Fibroblast of mammary gland (primary cell): ENCODE data around the gene KIF5B.
"Not testable (repeated sequence)": the region's sequence is repeated elsewhere in the genome, so short reads cannot be mapped to it uniquely, and the experiment has no call there.

Source experiments
- DNase-seq: peaks from one replicate; pipeline ENCODE4 v3.0.0-alpha.2; 2010; ENCODE audit warnings: low read depth
- H3K4me3 ChIP-seq: 2 replicates; pipeline ENCODE4 v1.5.1; 2011; ENCODE audit warnings: low read depth, mild to moderate bottlenecking, low read length, moderate library complexity; ENCODE audit not compliant: control insufficient read depth
- CTCF ChIP-seq: conservative IDR thresholded peaks from 2 replicates; pipeline ENCODE4 v1.5.1; 2011; ENCODE audit warnings: low read depth, low read length, inconsistent platforms; ENCODE audit not compliant: control insufficient read depth, insufficient read depth

The KIF5B gene

GRCh38 chr10:32073128-32073527, 16.9 kb upstream of the KIF5B start:
- no peak overlapping the region for H3K4me3 ChIP-seq
- DNase-seq: no peak
- no peak for TF ChIP-seq CTCF

GRCh38 chr10:32072025-32072800, 16.0 kb upstream of the KIF5B start:
- no peak for TF ChIP-seq CTCF
- no peak for DNase-seq
- H3K4me3 ChIP-seq: no peak overlapping the region

GRCh38 chr10:32070645-32071044, 14.4 kb upstream of the KIF5B start:
- H3K4me3 ChIP-seq: no peak overlapping the region
- no peak for TF ChIP-seq CTCF
- no peak for DNase-seq

GRCh38 chr10:32068569-32068968, 12.3 kb upstream of the KIF5B start:
- H3K4me3 ChIP-seq: no peak overlapping the region
- no peak for DNase-seq

GRCh38 chr10:32067931-32068330, 11.7 kb upstream of the KIF5B start:
- DNase-seq, H3K4me3 ChIP-seq: not testable (repeated sequence)

More at GRCh38 chr10:32068569-32068968, 12.3 kb upstream of the KIF5B start:
- no peak for TF ChIP-seq CTCF

GRCh38 chr10:32065856-32066255, 9.6 kb upstream of the KIF5B start:
- TF ChIP-seq CTCF: no peak
- DNase-seq: peak; percentile 84
- H3K4me3 ChIP-seq: no peak overlapping the region

- no peak for DNase-seq
- TF ChIP-seq CTCF: no peak
- no peak overlapping the region for H3K4me3 ChIP-seq
Observed at GRCh38 chr10:32061440-32061839, 5.2 kb upstream of the KIF5B start.
